ENCODE measurements around the gene GRN. TPM values are rescaled to one million over a fixed set of nuclear protein-coding genes. Genes with fewer than 3 reads are reported as not detected.

The GRN gene
- polyA plus RNA-seq, 6 donors from 2014 or later: 102 to 198 (median 110) TPM

Other genes with a start within 250 kb of the GRN start
- gene HDAC5, start 221.7 kb upstream of the GRN start, polyA plus RNA-seq (ENCODE audit: low read depth in 6 of 6): 10 to 100 TPM; 27.5 to 79.5 (median 41.2) TPM
- 1 to 10 TPM in 3 of 6 donors, under 1 TPM in 2, not detected in 1; 0.63 to 1.4 (median 1.2) TPM for gene HROB, start 203.4 kb upstream of the GRN start, polyA plus RNA-seq (ENCODE audit: low read depth in 6 of 6)
- gene ASB16, start 174.6 kb upstream of the GRN start, polyA plus RNA-seq (ENCODE audit: low read depth in 6 of 6): under 1 TPM in 4 of 6 donors, not detected in 2; 0.19 to 0.43 (median 0.31) TPM
- gene TMUB2, start 158.3 kb upstream of the GRN start, polyA plus RNA-seq (ENCODE audit: low read depth in 6 of 6): 10 to 100 TPM; 39.7 to 69.9 (median 44.8) TPM
- gene ATXN7L3, start 145.4 kb upstream of the GRN start, polyA plus RNA-seq (ENCODE audit: low read depth in 6 of 6): 10 to 100 TPM in 3 of 6 donors, 1 to 10 TPM in 3; 6.6 to 14.4 (median 9.4) TPM
- gene UBTF, start 125.6 kb upstream of the GRN start, polyA plus RNA-seq (ENCODE audit: low read depth in 6 of 6): 10 to 100 TPM; 20.2 to 77.3 (median 43.0) TPM
- gene SLC4A1, start 77.2 kb upstream of the GRN start, polyA plus RNA-seq (ENCODE audit: low read depth in 6 of 6): under 1 TPM in 3 of 6 donors, not detected in 3; 0.07 to 0.20 (median 0.12) TPM
- under 1 TPM in 2 of 6 donors, not detected in 4; 0.13 to 0.16 TPM for gene RUNDC3A, start 36.7 kb upstream of the GRN start, polyA plus RNA-seq (ENCODE audit: low read depth in 6 of 6)
- gene SLC25A39, start 20.5 kb upstream of the GRN start, polyA plus RNA-seq (ENCODE audit: low read depth in 6 of 6): 100 to 1,000 TPM in 3 of 6 donors, 10 to 100 TPM in 3; 87.3 to 143 (median 103) TPM
- gene FAM171A2, start 18.6 kb downstream of the GRN start, polyA plus RNA-seq (ENCODE audit: low read depth in 6 of 6): under 1 TPM in 2 of 6 donors, not detected in 4; 0.21 to 0.29 TPM
- 1 to 10 TPM in 5 of 6 donors, under 1 TPM in 1; 0.70 to 7.1 (median 5.1) TPM for gene ITGA2B, start 44.3 kb downstream of the GRN start, polyA plus RNA-seq (ENCODE audit: low read depth in 6 of 6)
- gene GPATCH8, start 158.1 kb downstream of the GRN start, polyA plus RNA-seq (ENCODE audit: low read depth in 6 of 6): 10 to 100 TPM in 5 of 6 donors, 1 to 10 TPM in 1; 9.9 to 79.3 (median 38.6) TPM
- under 1 TPM; 0.21 to 0.52 (median 0.41) TPM for gene FZD2, start 212.2 kb downstream of the GRN start, polyA plus RNA-seq (ENCODE audit: low read depth in 6 of 6)